Measurements from ENCODE around the gene IL5. TPM values are rescaled to one million over a fixed set of nuclear protein-coding genes. Genes with fewer than 3 reads are reported as not detected.
"Not testable (repeated sequence)": the region's sequence is repeated elsewhere in the genome, so short reads cannot be mapped to it uniquely, and the experiment has no call there.

Gene IL5
- total RNA-seq, 1 experiment from 2014 or later, result not detected

DNA sequence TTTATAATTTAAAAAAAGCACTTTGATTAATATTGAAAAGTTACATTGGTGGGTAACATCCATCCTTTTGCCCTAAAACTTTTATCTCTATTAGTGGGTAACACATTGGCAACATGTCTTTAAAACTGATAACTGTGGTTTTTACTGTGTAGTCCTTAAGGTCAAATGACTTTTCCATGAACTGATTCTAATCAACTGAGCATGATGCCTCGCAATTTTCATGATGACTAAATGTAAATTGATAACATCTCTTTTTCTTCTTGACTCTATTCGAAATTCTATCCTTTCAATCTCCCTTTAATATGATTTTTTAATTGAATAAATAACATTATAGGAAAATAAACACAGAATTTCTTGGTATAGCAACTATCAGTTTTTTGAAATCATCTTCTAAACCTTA is 6.3 kb upstream of the IL5 start:
- no TSS peak for BruUV-seq (replicated peaks)
- ATAC-seq, result no peak
- CTCF ChIA-PET, result no interaction called here

GRCh38 chr5:132548834-132549233 is 5.5 kb upstream of the IL5 start:
- H3K4me1 ChIP-seq (ENCODE audit: control insufficient read depth, insufficient read depth, low read length); ATAC-seq; H3K36me3 ChIP-seq (ENCODE audit: control insufficient read depth, insufficient read depth, low read length); H3K4me3 ChIP-seq (ENCODE audit: low read depth in 2 of 2, low read length in 2 of 2); CTCF ChIA-PET; POLR2A ChIA-PET; H3K9me3 ChIP-seq (ENCODE audit: control insufficient read depth, insufficient read depth, low read depth, low read length); intact Hi-C loops (cut with micrococcal nuclease; ENCODE audit: unreplicated experiment); in situ Hi-C loops (cut with HindIII; ENCODE audit: low pct_unique_long_range_greater_than_20kb, low sequenced_read_pairs); H3K27me3 ChIP-seq (ENCODE audit: control insufficient read depth, insufficient read depth, low read length); BruUV-seq (replicated peaks); H3K27ac ChIP-seq (ENCODE audit: low read length); DNase-seq (ENCODE audit: low read depth, low spot score): not testable (repeated sequence)

More for the DNA sequence above, 6.3 kb upstream of the IL5 start:
- H3K4me3 ChIP-seq (ENCODE audit: low read depth in 2 of 2, low read length in 2 of 2), result no peak overlapping the region
- H3K4me1 ChIP-seq (ENCODE audit: control insufficient read depth, insufficient read depth, low read length), result no peaks in the 10 kb centered on the region
- H3K27ac ChIP-seq (ENCODE audit: low read length), result no peak overlapping the region
- no peak for TF ChIP-seq REST (IDR thresholded peaks at IDR 0.05; ENCODE audit: insufficient read depth in 1 of 2, low read depth in 2 of 2, low read length in 1 of 2)
- TF ChIP-seq TCF7L2 (IDR thresholded peaks at IDR 0.05; ENCODE audit: low read depth, low read length), result no peak
- no peak for TF ChIP-seq SIN3A (IDR thresholded peaks at IDR 0.05; ENCODE audit: borderline replicate concordance, insufficient read depth, low read depth, low read length)
- in situ Hi-C loops (cut with HindIII; ENCODE audit: low pct_unique_long_range_greater_than_20kb, low sequenced_read_pairs) (no loop called here), intact Hi-C loops (cut with micrococcal nuclease; ENCODE audit: unreplicated experiment) (no loop called here)
- no peaks in the 10 kb centered on the region for H3K9me3 ChIP-seq (ENCODE audit: control insufficient read depth, insufficient read depth, low read depth, low read length)
- no peaks in the 10 kb centered on the region for H3K36me3 ChIP-seq (ENCODE audit: control insufficient read depth, insufficient read depth, low read length)
- POLR2A ChIA-PET, result no interaction called here
- DNase-seq (ENCODE audit: low read depth, low spot score), result no peak
- peaks cover 3% of the 10 kb centered on the region; the same call in 1 of the 2 replicates for H3K27me3 ChIP-seq (ENCODE audit: control insufficient read depth, insufficient read depth, low read length)

- DNase-seq (ENCODE audit: low read depth, low spot score), result no peak
- BruUV-seq (replicated peaks), result no TSS peak
- Histone ChIP-seq H3K27me3 (ENCODE audit: control insufficient read depth, insufficient read depth, low read length) (peaks cover 3% of the 10 kb centered on the region; the same call in 1 of the 2 replicates), H3K36me3 (ENCODE audit: control insufficient read depth, insufficient read depth, low read length) (no peaks in the 10 kb centered on the region), H3K4me3 (ENCODE audit: low read depth in 2 of 2, low read length in 2 of 2) (no peak overlapping the region), H3K4me1 (ENCODE audit: control insufficient read depth, insufficient read depth, low read length) (no peaks in the 10 kb centered on the region), H3K9me3 (ENCODE audit: control insufficient read depth, insufficient read depth, low read depth, low read length) (no peaks in the 10 kb centered on the region), H3K27ac (ENCODE audit: low read length) (no peak overlapping the region)
- ChIA-PET CTCF (no interaction called here), POLR2A (no interaction called here)
- no peak for TF ChIP-seq SIN3A (IDR thresholded peaks at IDR 0.05; ENCODE audit: borderline replicate concordance, insufficient read depth, low read depth, low read length)
- TF ChIP-seq TCF7L2 (IDR thresholded peaks at IDR 0.05; ENCODE audit: low read depth, low read length), result no peak
- TF ChIP-seq, protein P1, sequence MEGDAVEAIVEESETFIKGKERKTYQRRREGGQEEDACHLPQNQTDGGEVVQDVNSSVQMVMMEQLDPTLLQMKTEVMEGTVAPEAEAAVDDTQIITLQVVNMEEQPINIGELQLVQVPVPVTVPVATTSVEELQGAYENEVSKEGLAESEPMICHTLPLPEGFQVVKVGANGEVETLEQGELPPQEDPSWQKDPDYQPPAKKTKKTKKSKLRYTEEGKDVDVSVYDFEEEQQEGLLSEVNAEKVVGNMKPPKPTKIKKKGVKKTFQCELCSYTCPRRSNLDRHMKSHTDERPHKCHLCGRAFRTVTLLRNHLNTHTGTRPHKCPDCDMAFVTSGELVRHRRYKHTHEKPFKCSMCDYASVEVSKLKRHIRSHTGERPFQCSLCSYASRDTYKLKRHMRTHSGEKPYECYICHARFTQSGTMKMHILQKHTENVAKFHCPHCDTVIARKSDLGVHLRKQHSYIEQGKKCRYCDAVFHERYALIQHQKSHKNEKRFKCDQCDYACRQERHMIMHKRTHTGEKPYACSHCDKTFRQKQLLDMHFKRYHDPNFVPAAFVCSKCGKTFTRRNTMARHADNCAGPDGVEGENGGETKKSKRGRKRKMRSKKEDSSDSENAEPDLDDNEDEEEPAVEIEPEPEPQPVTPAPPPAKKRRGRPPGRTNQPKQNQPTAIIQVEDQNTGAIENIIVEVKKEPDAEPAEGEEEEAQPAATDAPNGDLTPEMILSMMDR (IDR thresholded peaks at IDR 0.05), result no peak
- TF ChIP-seq REST (IDR thresholded peaks at IDR 0.05; ENCODE audit: insufficient read depth in 1 of 2, low read depth in 2 of 2, low read length in 1 of 2), result no peak
- TF ChIP-seq POLR2AphosphoS5 (IDR thresholded peaks at IDR 0.05; ENCODE audit: low read depth, low read length), result no peak
- no peak for ATAC-seq
- in situ Hi-C loops (cut with HindIII; ENCODE audit: low pct_unique_long_range_greater_than_20kb, low sequenced_read_pairs), result no loop called here
- intact Hi-C loops (cut with micrococcal nuclease; ENCODE audit: unreplicated experiment), result no loop called here
These were observed 3.9 kb upstream of the IL5 start for GRCh38 chr5:132547269-132547668.

All from Panc1 (cell line).